Upper lobe of left lung (tissue), 6 donors: Measurements from ENCODE around the gene PPHLN1. TPM values are rescaled to one million over a fixed set of nuclear protein-coding genes. Genes with fewer than 3 reads are reported as not detected.

Experiments used
- ATAC-seq, 2 donors: fragments of 200-7000 bp; cut with Tn5 transposase; one replicate each; pipeline ENCODE4 v1.9.1; 2022; ENCODE audit warnings: mild to moderate bottlenecking in 2 of 2, moderate library complexity in 2 of 2; ENCODE audit not compliant: low FRiP score in 2 of 2
- DNase-seq, 2 donors: peaks; one replicate each; pipeline ENCODE4 v3.0.0-alpha.2; 2019 to 2020
- H3K27ac ChIP-seq, 4 donors: fragments of 200-600 bp; sonication (generic); one replicate each; pipeline ENCODE4 v1.5.1; 2016 to 2019
- H3K27me3 ChIP-seq, 4 donors: fragments of 200-600 bp; sonication (generic); one replicate each; pipeline ENCODE4 v1.5.1; 2017 to 2019
- H3K36me3 ChIP-seq, 4 donors: fragments of 200-600 bp; sonication (generic); one replicate each; pipeline ENCODE4 v1.5.1; 2016 to 2019
- H3K4me1 ChIP-seq, 4 donors: fragments of 200-600 bp; sonication (generic); one replicate each; pipeline ENCODE4 v1.5.1; 2018 to 2019
- H3K4me3 ChIP-seq, 4 donors: fragments of 200-600 bp; sonication (generic); one replicate each; pipeline ENCODE4 v1.5.1; 2017 to 2019; ENCODE audit warnings: mild to moderate bottlenecking in 2 of 4, moderate library complexity in 1 of 4
- H3K9me3 ChIP-seq, 4 donors: fragments of 200-600 bp; sonication (generic); one replicate each; pipeline ENCODE4 v1.5.1; 2018 to 2019
- EP300 ChIP-seq, 4 donors: sonication (generic); formaldehyde crosslinking; IDR thresholded peaks; one replicate each; pipeline ENCODE4 v1.5.1; 2017; ENCODE audit warnings: antibody characterized with exemption in 4 of 4, control low read depth in 2 of 4
- POLR2A ChIP-seq, 4 donors: fragments of 450-650 bp; IDR thresholded peaks; one replicate each; pipeline ENCODE4 v1.5.1; 2016 to 2017; ENCODE audit warnings: antibody characterized with exemption in 4 of 4, mild to moderate bottlenecking in 2 of 4
- POLR2AphosphoS5 ChIP-seq, 2 donors: sonication (generic); formaldehyde crosslinking; IDR thresholded peaks; one replicate each; pipeline ENCODE4 v1.5.1; 2017; ENCODE audit warnings: antibody characterized with exemption in 2 of 2
- WGBS, 2 donors: methylation state at CpG; one replicate each; pipeline ENCODE4 v1.1.5; 2017 to 2018; 5-methylcytosine and 5-hydroxymethylcytosine counted together
- total RNA-seq, 6 donors: library from RNA; depleted of rRNA in 4 of 6; stranded (reverse); fragments of >200 nt in 4 of 6; gene quantifications; one replicate each; pipeline versions ENCODE4 v1.1.0 to v1.2.1, GENCODE V29; 2016 to 2021
- TF ChIP-seq, protein P1 (sequence below), 6 experiments: fragments of 450-650 bp in 4 of 6; fragments of 200-600 bp in 2 of 6; sonication (generic) in 2 of 6; IDR thresholded peaks; one replicate each; pipeline ENCODE4 v1.5.1; 2016 to 2019; ENCODE audit warnings: antibody characterized with exemption in 6 of 6
- donor health status: DM: no; HTN: no; CAD: no; lungs with moderate emphysema.
- donor health status: DM: no; HTN: yes; CAD: no; lungs with severe emphysema.

PPHLN1 gene
- total RNA-seq, 6 donors from 2014 or later = 24.5 to 69.1 (median 46.7) TPM

DNA sequence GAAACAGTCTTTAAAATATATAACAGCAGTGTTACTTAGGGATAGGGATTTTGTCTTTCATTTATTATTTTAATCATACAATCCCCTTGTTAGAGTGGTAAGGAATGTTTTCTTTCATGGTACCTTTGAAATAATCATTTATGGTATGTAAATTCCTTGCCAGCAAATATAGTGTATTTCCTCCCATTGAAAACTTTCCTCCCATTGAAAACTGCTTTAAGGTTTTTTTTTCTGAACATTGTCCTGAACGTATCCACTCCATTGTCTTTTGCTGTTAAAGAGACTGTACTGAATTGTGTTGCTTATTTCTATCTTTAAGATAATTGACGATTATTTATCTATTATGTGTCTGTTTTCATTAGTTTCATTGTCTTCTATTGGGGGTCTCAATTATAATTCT lies 83.5 kb downstream of the PPHLN1 start:
- no peak overlapping the region for H3K4me3 ChIP-seq
- WGBS, 2 donors = 57 to 81% methylated on average over 2 of the region's 2 CpGs
- TF ChIP-seq EP300 (IDR thresholded peaks at IDR 0.05) (no peak), POLR2AphosphoS5 (IDR thresholded peaks at IDR 0.05) (no peak), POLR2A (IDR thresholded peaks at IDR 0.05) (no peak)
- TF ChIP-seq, protein P1, sequence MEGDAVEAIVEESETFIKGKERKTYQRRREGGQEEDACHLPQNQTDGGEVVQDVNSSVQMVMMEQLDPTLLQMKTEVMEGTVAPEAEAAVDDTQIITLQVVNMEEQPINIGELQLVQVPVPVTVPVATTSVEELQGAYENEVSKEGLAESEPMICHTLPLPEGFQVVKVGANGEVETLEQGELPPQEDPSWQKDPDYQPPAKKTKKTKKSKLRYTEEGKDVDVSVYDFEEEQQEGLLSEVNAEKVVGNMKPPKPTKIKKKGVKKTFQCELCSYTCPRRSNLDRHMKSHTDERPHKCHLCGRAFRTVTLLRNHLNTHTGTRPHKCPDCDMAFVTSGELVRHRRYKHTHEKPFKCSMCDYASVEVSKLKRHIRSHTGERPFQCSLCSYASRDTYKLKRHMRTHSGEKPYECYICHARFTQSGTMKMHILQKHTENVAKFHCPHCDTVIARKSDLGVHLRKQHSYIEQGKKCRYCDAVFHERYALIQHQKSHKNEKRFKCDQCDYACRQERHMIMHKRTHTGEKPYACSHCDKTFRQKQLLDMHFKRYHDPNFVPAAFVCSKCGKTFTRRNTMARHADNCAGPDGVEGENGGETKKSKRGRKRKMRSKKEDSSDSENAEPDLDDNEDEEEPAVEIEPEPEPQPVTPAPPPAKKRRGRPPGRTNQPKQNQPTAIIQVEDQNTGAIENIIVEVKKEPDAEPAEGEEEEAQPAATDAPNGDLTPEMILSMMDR (IDR thresholded peaks at IDR 0.05) = no peak
- no peaks in the 10 kb centered on the region for H3K27me3 ChIP-seq
- ATAC-seq (no peak), DNase-seq (no peak)
- no peak overlapping the region for H3K27ac ChIP-seq
- H3K9me3 ChIP-seq = no peaks in the 10 kb centered on the region
- no peaks in the 10 kb centered on the region for H3K36me3 ChIP-seq
- H3K4me1 ChIP-seq = peaks cover 0 to 5% (median 2%) of the 10 kb centered on the region in 4 donors

DNA sequence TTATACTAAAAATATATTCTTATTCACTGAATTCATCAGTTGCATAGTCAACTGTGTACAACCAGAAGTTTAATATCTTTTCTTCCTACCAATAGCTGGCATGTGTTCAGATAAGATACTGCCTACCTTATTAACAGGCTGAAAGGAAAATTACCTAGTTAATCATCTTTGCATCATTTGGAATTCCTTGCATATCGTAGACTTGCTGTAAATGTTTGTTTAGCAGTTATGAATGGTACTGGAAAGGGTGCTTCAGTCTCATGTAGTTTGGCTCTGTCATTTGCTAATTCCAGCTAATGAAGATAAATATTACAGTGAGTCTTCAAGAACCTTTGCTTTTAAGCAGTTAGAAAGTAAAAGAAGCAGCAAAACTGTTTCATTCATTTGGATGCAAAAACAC lies 84.4 kb downstream of the PPHLN1 start:
- H3K27me3 ChIP-seq = no peaks in the 10 kb centered on the region
- H3K27ac ChIP-seq = no peak overlapping the region
- WGBS, 2 donors = 25 to 55% methylated on average over 1 of the region's 1 CpG
- peaks cover 0 to 5% (median 2%) of the 10 kb centered on the region in 4 donors for H3K4me1 ChIP-seq
- no peak overlapping the region for H3K4me3 ChIP-seq
- ATAC-seq (no peak), DNase-seq (no peak)
- no peaks in the 10 kb centered on the region for H3K9me3 ChIP-seq
- no peaks in the 10 kb centered on the region for H3K36me3 ChIP-seq
- no peak for TF ChIP-seq EP300 (IDR thresholded peaks at IDR 0.05)
- TF ChIP-seq POLR2A (IDR thresholded peaks at IDR 0.05) = no peak
- TF ChIP-seq, protein P1 (IDR thresholded peaks at IDR 0.05) = no peak
- no peak for TF ChIP-seq POLR2AphosphoS5 (IDR thresholded peaks at IDR 0.05)

- TF ChIP-seq EP300 (IDR thresholded peaks at IDR 0.05) = no peak
- TF ChIP-seq POLR2A (IDR thresholded peaks at IDR 0.05) = no peak
- TF ChIP-seq, protein P1 (IDR thresholded peaks at IDR 0.05) = no peak
- TF ChIP-seq POLR2AphosphoS5 (IDR thresholded peaks at IDR 0.05) = no peak
- Histone ChIP-seq H3K27ac (no peak overlapping the region), H3K9me3 (no peaks in the 10 kb centered on the region), H3K27me3 (no peaks in the 10 kb centered on the region), H3K36me3 (no peaks in the 10 kb centered on the region), H3K4me1 (peaks cover 0 to 11% (median 3%) of the 10 kb centered on the region in 4 donors), H3K4me3 (no peak overlapping the region)
- no peak for DNase-seq
- WGBS, 2 donors = 64 to 80% methylated on average over 2 of the region's 3 CpGs
- ATAC-seq = no peak
These were observed 94.4 kb downstream of the PPHLN1 start for GRCh38 chr12:42420395-42420794.

- no peaks in the 10 kb centered on the region for H3K27me3 ChIP-seq
- H3K9me3 ChIP-seq = no peaks in the 10 kb centered on the region
- no peaks in the 10 kb centered on the region for H3K36me3 ChIP-seq
- 70 to 86% methylated on average over 3 of the region's 3 CpGs for WGBS, 2 donors
- ATAC-seq = peak in 1 of 2 donors; percentile 69
- no peak overlapping the region for H3K27ac ChIP-seq
- no peak overlapping the region for H3K4me3 ChIP-seq
- DNase-seq = no peak
- no peak for TF ChIP-seq EP300 (IDR thresholded peaks at IDR 0.05)
- H3K4me1 ChIP-seq = peaks cover 0 to 11% (median 3%) of the 10 kb centered on the region in 4 donors
These were observed 96.1 kb downstream of the PPHLN1 start for GRCh38 chr12:42421844-42422779.

GRCh38 chr12:42422785-42423184 lies 96.8 kb downstream of the PPHLN1 start:
- no peak for ATAC-seq
- H3K36me3 ChIP-seq = peaks cover 0 to 3% (median 0%) of the 10 kb centered on the region in 4 donors
- no peaks in the 10 kb centered on the region for H3K27me3 ChIP-seq
- TF ChIP-seq EP300 (IDR thresholded peaks at IDR 0.05) (no peak), POLR2AphosphoS5 (IDR thresholded peaks at IDR 0.05) (no peak), POLR2A (IDR thresholded peaks at IDR 0.05) (no peak)
- TF ChIP-seq, protein P1 (IDR thresholded peaks at IDR 0.05) = no peak
- H3K4me1 ChIP-seq = peaks cover 0 to 11% (median 3%) of the 10 kb centered on the region in 4 donors
- H3K9me3 ChIP-seq = no peaks in the 10 kb centered on the region
- no peak overlapping the region for H3K27ac ChIP-seq
- H3K4me3 ChIP-seq = no peak overlapping the region
- DNase-seq = no peak
- 95 to 97% methylated on average over 1 of the region's 1 CpG for WGBS, 2 donors
